Type B pancreatic cell (in vitro differentiated cells): ENCODE results near the gene KLHL11. TPM values are rescaled to one million over a fixed set of nuclear protein-coding genes. Genes with fewer than 3 reads are reported as not detected.
A peak's percentile ranks its signal among the peaks of the same experiment; 100 is the strongest.

Experiments
- DNase-seq: peaks from one replicate; pipeline ENCODE4 v3.0.0; 2021; ENCODE audit warnings: mixed read lengths; ENCODE audit not compliant: unreplicated experiment; ENCODE audit errors: extremely low spot score
- H3K27ac Mint-ChIP-seq: 2 replicates; pipeline ENCODE4 v1.8.0; 2021; ENCODE audit warnings: mild to moderate bottlenecking, mixed read lengths
- H3K27me3 Mint-ChIP-seq: 2 replicates; pipeline ENCODE4 v1.8.0; 2021; ENCODE audit warnings: mixed read lengths
- H3K36me3 Mint-ChIP-seq: 2 replicates; pipeline ENCODE4 v1.8.0; 2021; ENCODE audit warnings: mixed read lengths
- H3K4me1 Mint-ChIP-seq: one replicate; pipeline ENCODE4 v1.8.0; 2021; ENCODE audit warnings: mixed read lengths; ENCODE audit not compliant: unreplicated experiment
- H3K4me3 Mint-ChIP-seq: 2 replicates; pipeline ENCODE4 v1.8.0; 2021; ENCODE audit warnings: mild to moderate bottlenecking, mixed read lengths
- H3K9me3 Mint-ChIP-seq: 2 replicates; pipeline ENCODE4 v1.8.0; 2021; ENCODE audit warnings: mixed read lengths
- CTCF ChIP-seq: fragments of 200-600 bp; sonication (generic); conservative IDR thresholded peaks from 2 replicates; pipeline ENCODE4 v1.5.0; 2021; ENCODE audit warnings: antibody characterized with exemption, mild to moderate bottlenecking
- long read RNA-seq: library from polyadenylated mRNA; unstranded; transcript quantifications from one replicate; pipeline ENCODE4 v2.0.0, GENCODE V29; 2020
- total RNA-seq: library from RNA; stranded (reverse); gene quantifications from 2 replicates; pipeline ENCODE4 v1.2.1, GENCODE V29; 2021; ENCODE audit warnings: low replicate concordance

The KLHL11 gene
- 20.5 and 20.6 TPM in 2 replicates for total RNA-seq
- long read RNA-seq, partial matches to known transcripts = 0 of 1 reads
- long read RNA-seq, other reads (novel, unspliced or antisense) = 0 of 1 reads

GRCh38 chr17:41864836-41865595 lies at the start of gene KLHL11:
Gene KLHL11, minus strand, starts transcription at chr17:41865423. Its CDS starts 53 bp downstream, at chr17:41865370.
- Mint-ChIP-seq H3K27ac (no peak within 1 kb of the TSS), H3K27me3 (no peaks in the 10 kb centered on the region), H3K4me1 (peaks cover 15% of the 10 kb centered on the region), H3K4me3 (no peak within 1 kb of the TSS), H3K9me3 (no peaks in the 10 kb centered on the region), H3K36me3 (peaks cover 7% of the 10 kb centered on the region)
- TF ChIP-seq CTCF = no peak
- peak; percentile 87 for DNase-seq

- no peak for DNase-seq
- TF ChIP-seq CTCF = no peak
- H3K4me3 Mint-ChIP-seq = peak overlapping the region; percentile 55
- H3K4me1 Mint-ChIP-seq = peaks cover 41% of the 10 kb centered on the region
- peak overlapping the region; percentile 76 for H3K27ac Mint-ChIP-seq
- H3K36me3 Mint-ChIP-seq = peaks cover 18% of the 10 kb centered on the region
- H3K9me3 Mint-ChIP-seq = no peaks in the 10 kb centered on the region
- H3K27me3 Mint-ChIP-seq = no peaks in the 10 kb centered on the region
Measured at GRCh38 chr17:41915020-41915419, 49.8 kb upstream of the KLHL11 start.

GRCh38 chr17:41914358-41914766 lies 49.1 kb upstream of the KLHL11 start:
- no peak for TF ChIP-seq CTCF
- Mint-ChIP-seq H3K36me3 (peaks cover 20% of the 10 kb centered on the region), H3K4me1 (peaks cover 34% of the 10 kb centered on the region), H3K27ac (peak overlapping the region; percentile 76), H3K27me3 (no peaks in the 10 kb centered on the region), H3K9me3 (no peaks in the 10 kb centered on the region), H3K4me3 (peak overlapping the region; percentile 55)
- no peak for DNase-seq

GRCh38 chr17:41913798-41914197 lies 48.6 kb upstream of the KLHL11 start:
- H3K27ac Mint-ChIP-seq = peak overlapping the region; percentile 76

GRCh38 chr17:41912925-41913324 lies 47.7 kb upstream of the KLHL11 start:
- Mint-ChIP-seq H3K9me3 (no peaks in the 10 kb centered on the region), H3K27me3 (no peaks in the 10 kb centered on the region), H3K36me3 (peaks cover 24% of the 10 kb centered on the region), H3K4me3 (no peak overlapping the region), H3K27ac (no peak overlapping the region), H3K4me1 (peaks cover 37% of the 10 kb centered on the region)
- DNase-seq = no peak
- TF ChIP-seq CTCF = no peak

More at GRCh38 chr17:41913798-41914197, 48.6 kb upstream of the KLHL11 start:
- Mint-ChIP-seq H3K36me3 (peaks cover 21% of the 10 kb centered on the region), H3K9me3 (no peaks in the 10 kb centered on the region), H3K4me1 (peaks cover 34% of the 10 kb centered on the region), H3K27me3 (no peaks in the 10 kb centered on the region), H3K4me3 (peak overlapping the region; percentile 15)
- no peak for TF ChIP-seq CTCF
- DNase-seq = no peak
